COLO668 (cell line): Measurements from ENCODE around the gene HSPB7.
"Not testable (repeated sequence)": the region's sequence is repeated elsewhere in the genome, so short reads cannot be mapped to it uniquely, and the experiment has no call there.

Source experiments
- DNase-seq: peaks from one replicate; lab custom pipeline; 2025; ENCODE audit not compliant: unreplicated experiment; lab: John Stamatoyannopoulos, UW

The HSPB7 gene

DNA sequence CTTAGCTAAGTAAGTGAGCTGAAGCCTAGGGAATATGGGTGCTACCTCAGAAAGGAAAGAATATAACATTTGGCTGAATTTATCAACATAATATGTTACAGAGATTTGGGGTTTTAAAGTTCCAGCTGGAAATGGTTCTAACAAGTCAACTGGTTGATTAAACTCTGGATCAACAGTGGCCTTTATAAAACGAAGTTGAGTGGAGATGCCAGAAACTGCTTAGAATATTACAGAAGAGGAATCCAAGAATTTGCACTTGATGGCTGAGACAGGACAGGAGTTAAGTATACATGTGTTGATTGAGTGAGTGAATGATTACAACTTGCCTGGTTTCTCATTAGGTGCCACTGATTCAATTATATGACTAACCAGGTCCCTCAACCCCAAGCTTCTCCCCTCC lies 34.6 kb downstream of the HSPB7 start:
- no peak for DNase-seq

DNA sequence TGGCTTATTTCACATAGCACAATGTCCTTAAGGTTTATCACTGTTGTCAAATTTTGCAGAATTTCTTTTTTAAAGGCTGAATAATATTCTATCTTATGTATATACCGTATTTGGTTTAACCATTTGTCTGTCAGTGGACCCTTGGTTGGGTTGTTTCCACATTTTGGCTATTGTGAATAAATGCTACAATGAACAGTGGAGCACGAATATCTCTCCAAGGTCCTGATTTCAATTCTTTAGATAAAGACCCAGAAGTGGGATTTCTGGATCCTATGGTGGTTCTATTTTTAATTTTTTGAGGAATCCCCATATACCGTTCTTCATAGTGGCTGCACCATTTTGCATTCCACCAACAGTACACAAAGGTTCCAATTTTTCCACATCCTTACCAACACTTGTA lies 36.2 kb downstream of the HSPB7 start:
- DNase-seq = no peak

DNA sequence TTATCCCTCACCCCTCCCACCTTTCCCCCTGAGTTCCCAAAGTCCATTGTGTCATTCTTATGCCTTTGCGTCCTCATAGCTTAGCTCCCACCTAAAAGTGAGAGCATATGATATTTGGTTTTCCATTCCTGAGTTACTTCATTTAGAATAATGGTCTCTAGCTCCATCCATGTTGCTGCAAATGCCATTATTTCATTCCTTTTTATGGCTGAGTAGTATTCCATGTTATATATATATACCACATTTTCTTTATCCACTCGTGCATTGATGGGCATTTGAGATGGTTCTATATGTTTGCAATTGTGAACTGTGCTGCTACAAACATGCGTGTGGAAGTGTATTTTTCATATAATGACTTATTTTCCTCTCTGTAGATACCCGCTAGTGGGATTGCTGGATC lies 39.9 kb downstream of the HSPB7 start:
- not testable (repeated sequence) for DNase-seq

DNA sequence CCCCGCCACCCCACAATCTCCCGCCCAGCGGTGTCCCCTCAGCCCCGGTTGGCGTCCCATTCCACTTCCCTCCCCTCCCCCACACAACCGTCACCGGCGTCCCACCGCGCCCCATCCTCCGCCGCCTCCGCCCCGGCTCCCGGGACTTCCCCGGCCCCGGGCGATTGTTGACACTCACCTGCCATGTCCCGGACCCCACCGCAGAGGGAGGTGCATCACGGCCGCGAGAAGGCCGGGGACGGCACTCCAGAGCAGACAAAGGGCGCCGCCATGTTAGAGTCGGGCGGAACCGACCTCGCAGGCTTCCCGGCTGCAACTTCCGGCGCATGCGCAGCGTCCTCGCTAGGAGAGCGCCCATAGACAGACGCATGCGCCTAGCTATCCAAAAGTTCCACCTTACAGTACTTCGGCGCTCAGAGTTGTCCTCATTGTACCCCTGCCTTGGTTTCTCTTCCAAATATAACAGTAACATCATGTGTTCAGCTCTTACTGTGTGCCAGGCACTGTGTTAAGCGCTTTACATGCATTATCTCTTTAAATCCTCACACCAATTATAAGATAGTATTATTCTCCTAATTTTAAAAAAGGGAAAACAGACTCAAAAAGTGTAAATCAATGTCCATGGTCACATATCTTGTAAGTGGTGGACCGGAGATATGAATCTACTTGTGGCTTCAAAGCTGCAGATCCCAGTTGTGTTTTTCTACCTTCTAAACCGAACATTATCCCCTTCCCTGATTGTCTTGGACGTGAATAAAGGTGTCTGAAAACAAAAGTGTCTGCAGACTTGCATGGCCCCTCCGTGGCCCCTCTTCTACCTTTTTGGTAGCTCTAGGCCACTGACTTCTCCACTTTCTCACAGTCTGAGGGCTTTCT lies 41.8 kb downstream of the HSPB7 start, which contains the start of gene ZBTB17:
Gene ZBTB17 (minus strand): TSS at position 297 of the 876 bp plus-strand sequence. CDS start 27,606 bp downstream, outside the sequence.
- peak; percentile 99 for DNase-seq

DNA sequence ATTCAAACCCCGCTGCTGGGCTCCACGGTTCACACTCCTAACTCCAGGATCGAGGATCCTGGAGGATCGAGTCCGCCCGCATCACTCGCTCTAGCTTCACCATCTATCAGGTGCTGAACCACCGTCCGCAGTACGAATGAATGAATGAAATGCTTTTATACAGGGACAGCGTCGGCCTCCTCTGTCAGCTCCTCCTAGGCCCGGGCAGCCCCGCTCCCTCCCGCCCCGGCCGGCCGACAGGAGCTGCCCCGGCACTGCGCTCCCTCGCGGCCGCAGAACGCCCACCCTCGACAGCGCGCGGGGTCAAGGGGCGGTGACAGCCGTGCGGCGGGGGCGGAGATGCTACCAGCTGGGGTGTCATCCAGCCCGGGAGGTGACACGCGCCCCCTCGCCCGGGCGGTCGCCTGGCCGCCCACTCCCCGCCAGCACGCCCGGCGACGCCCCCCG lies 42.5 kb downstream of the HSPB7 start:
- peak; percentile 73 for DNase-seq

DNA sequence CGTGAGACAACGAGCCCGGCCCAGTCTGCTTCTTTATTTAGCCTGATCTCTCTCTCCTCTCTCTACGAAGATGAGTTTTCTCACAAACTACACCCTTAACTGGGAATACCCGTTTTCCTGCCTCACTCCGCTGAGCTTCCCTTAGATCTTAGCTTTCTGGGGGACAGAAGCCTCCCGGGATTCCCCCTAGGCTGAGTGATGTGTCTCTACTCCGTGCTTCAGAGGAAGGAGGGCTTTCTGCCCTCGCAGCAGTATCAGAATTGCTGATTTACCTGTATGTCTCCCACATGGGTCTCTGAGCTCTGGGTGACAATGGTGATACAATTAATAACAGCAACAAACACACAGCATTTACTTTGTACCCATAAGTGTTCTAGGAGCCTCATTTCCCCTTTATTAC lies 43.0 kb downstream of the HSPB7 start:
- no peak for DNase-seq

DNA sequence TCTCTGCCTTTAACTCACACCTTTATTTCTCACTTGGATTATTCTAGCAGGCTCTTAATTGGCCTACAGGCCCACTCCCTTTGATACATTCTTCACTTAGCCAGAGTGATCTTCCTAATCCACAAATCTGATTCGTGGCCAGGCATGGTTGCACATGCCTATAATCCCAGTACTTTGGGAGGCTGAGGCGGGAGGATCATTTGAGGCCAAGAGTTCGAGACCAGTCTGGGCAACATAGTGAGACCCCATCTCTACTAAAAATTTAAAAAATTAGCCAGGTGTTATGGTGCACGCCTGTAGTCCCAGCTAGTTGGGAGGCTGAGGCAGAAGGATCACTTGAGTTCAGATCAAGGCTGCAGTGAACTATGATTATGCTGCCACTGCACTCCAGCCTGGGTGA lies 44.1 kb downstream of the HSPB7 start:
- no peak for DNase-seq

DNA sequence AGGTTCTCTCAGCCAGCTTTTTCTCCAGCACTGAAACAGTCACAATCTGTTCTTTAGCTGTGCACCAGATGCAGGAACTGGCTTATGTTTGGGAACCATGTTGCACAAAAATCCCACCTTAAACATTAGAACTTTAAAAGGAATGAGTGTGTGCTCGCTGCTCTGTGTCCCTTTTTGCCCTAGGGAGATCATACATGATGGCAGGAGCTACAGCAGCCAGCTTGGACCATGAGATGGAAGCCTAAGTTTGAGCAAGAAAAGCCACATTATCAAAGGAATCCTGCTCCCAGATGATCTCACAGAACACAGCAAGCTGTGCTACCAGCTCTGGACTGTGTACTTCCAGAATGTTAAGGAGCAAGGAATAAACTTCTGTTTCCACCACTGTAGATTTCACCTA lies 45.4 kb downstream of the HSPB7 start:
- no peak for DNase-seq

DNA sequence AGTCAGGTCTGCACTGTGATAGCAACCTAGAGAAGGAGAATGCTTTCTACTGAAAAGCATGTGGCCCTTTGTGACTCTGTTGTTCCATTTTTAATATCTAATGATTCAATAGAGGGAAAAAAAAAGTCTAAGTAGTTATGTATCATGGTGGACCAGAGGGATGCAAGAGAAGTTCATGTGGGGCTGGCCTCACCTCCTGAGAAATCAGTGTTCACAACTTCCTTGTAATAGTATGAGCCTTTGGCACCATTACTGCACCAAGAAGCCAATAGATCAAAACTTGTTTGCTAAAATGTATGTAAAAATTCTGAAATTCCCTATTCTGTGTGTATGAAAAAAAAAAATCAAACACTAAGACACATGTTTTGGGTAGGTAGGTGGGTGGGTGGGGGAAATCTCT lies 46.9 kb downstream of the HSPB7 start:
- DNase-seq = no peak

DNA sequence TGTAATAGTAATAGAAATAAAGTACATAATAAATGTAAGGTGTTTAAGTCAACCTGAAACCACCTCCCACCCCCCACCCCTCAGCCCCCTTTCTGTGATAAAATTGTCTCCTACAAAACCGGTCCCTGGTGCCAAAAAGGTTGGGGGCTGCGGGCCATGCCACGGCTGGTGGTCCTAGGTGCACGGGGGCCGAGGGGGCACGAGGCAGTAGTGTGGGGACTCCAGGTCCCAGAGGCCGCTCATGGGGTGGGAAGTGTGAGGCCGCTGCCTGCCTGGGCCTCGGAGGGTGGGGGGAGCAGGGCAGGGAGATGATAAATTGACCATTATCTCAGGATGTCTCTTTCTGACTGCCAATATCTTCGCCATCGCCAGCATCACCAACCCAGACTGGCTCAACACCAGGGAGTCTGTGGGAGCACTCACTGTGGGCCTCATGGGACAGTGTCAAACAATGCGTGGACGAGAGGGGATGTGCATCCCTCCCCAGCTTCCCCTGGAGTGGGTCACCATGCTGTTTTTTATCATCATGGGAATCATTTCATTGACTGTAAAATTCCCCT lies 48.4 kb downstream of the HSPB7 start:
- no peak for DNase-seq

DNA sequence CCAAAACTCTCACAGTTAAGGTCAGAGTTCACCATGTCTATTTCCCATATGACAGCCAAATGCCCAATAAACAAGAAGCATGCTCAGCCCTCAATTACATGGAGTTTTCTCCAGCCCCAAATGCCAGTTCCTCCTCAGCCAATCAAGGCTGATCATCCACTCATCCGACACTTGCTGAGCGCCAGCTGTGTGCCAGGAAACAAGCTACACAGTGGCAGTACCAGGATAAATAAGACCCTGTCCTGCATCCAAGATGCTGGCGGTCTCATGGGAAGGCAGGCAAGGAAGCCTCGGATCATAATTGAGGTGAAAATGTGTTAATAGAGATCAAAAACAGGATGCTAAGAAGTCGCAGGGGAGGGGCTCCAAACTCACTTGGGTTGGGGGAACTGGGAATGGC lies 49.7 kb downstream of the HSPB7 start:
- no peak for DNase-seq

DNA sequence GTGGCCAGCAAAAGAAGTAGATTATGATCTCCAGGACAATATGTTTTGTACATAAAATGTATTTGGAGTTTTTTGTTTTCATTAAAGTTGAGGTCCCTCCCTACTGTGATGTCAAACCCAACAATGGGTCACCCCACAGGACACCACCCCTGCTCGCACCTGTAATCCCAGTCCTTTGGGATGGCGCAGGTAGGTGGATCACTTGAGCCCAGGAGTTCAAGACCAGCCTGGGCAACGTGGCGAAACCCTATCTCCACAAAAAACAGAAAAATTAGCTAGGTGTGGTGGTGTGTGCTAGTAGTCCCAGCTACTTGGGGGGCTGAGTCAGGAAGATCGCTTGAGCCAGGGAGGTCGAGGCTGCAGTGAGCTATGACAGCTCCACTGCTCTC lies 50.9 kb downstream of the HSPB7 start:
- no peak for DNase-seq

DNA sequence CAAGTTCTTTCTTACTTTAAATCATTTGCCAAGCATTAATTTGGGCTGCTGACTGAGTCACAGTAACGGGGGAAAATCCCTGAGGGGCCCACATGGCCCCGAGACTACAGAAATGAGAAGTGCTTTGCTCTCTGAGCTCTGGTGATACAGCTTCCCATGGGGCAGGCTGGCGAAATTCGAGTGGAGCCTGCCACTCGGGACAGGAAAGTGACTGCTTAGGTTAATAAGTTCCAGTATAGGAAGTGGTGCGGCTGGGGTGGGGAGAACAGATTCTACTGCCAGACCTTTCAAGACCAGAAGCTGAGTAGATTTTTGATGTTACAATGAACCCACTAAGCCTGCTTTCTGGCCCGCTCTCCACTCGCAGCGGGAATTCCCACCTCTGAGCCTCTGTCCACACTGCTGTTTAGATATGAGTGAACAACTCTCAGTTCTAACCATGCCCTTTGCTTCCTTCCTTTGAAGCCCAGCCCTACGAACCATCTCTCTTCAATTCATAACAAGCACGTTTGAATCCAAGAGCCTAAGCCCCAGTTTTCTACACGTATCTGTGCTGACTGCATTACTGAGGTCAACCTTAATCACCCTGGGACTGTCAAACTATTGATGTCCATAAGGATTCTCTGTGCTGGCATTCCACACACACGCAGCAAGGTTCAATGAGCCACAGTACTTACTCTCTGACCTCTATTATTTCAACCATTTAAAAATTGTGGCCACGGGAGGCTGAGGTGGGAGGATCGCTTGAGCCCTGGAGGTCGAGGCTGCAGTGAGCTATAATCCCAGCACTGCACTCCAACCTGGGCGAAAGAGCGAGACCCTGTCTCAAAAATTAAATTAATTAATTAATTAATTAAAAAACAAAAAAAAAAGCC lies 51.5 kb downstream of the HSPB7 start:
- DNase-seq = no peak

DNA sequence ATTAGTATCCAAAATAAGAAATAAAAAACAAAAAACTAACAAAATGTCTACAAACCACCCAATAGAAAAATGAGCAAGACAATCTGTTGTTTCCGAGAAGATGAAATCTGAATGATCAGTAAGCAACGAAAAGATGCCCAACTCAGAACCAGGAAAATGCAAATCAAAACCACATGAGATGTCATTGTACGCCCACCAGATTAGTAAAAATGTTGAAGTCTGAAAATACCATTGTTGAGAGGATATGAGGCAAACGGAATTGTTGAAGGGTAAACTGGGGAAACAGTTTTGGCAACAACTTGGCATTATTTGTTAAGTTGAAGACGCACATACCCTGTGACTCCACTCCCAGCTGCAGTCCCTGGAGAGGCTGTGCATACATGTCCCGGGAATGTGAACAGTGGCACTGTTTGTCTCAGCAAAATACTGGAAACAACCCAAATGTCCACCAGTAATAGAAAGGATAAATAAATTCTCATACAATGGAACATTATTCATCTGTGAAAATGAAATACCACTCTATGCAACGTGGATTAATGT lies 52.5 kb downstream of the HSPB7 start:
- no peak for DNase-seq
